ENCODE data around the gene SLC39A9.
"Not testable (repeated sequence)": the region's sequence is repeated elsewhere in the genome, so short reads cannot be mapped to it uniquely, and the experiment has no call there.

- not testable (repeated sequence) for TF ChIP-seq CTCF, MAX (IDR thresholded peaks at IDR 0.05)
Measured at GRCh38 chr14:69478055-69478454, 79.6 kb downstream of the SLC39A9 start.
